Endothelial cell (in vitro differentiated cells): ENCODE results near the gene ERCC6. TPM values are rescaled to one million over a fixed set of nuclear protein-coding genes. Genes with fewer than 3 reads are reported as not detected.

ENCODE experiments used
- DNase-seq: peaks from one replicate; pipeline ENCODE4 v3.0.0; 2021; ENCODE audit warnings: low spot score
- H3K27ac Mint-ChIP-seq: one replicate; pipeline ENCODE4 v1.8.0; 2021; ENCODE audit warnings: mixed read lengths, inconsistent platforms; ENCODE audit not compliant: unreplicated experiment
- H3K27me3 Mint-ChIP-seq: one replicate; pipeline ENCODE4 v1.8.0; 2021; ENCODE audit warnings: mild to moderate bottlenecking, moderate library complexity, mixed read lengths, inconsistent platforms; ENCODE audit not compliant: unreplicated experiment
- H3K36me3 Mint-ChIP-seq: one replicate; pipeline ENCODE4 v1.8.0; 2021; ENCODE audit warnings: mild to moderate bottlenecking, low read depth, mixed read lengths, inconsistent platforms; ENCODE audit not compliant: unreplicated experiment
- H3K4me1 Mint-ChIP-seq: one replicate; pipeline ENCODE4 v1.8.0; 2021; ENCODE audit warnings: mild to moderate bottlenecking, mixed read lengths, inconsistent platforms; ENCODE audit not compliant: unreplicated experiment
- H3K4me3 Mint-ChIP-seq: one replicate; pipeline ENCODE4 v1.8.0; 2021; ENCODE audit warnings: mild to moderate bottlenecking, mixed read lengths, inconsistent platforms; ENCODE audit not compliant: unreplicated experiment
- H3K9me3 Mint-ChIP-seq: one replicate; pipeline ENCODE4 v1.8.0; 2021; ENCODE audit warnings: mixed read lengths, inconsistent platforms; ENCODE audit not compliant: unreplicated experiment
- total RNA-seq: library from RNA; stranded (reverse); fragmentation: NEBNext Ultra II Directional; extraction: Animal tissue kit (Norgen Biotek cat#: 25700); gene quantifications from one replicate; pipeline ENCODE4 v1.2.1, GENCODE V29; 2021; ENCODE audit not compliant: unreplicated experiment
- TF ChIP-seq, protein P1 (sequence below): fragments of 200-600 bp; sonication (generic); IDR thresholded peaks from one replicate; pipeline ENCODE4 v1.5.0; 2021; ENCODE audit warnings: antibody characterized with exemption; ENCODE audit not compliant: unreplicated experiment

The ERCC6 gene
- total RNA-seq, 1 donor from 2014 or later, result 25.8 TPM

- TF ChIP-seq, protein P1, sequence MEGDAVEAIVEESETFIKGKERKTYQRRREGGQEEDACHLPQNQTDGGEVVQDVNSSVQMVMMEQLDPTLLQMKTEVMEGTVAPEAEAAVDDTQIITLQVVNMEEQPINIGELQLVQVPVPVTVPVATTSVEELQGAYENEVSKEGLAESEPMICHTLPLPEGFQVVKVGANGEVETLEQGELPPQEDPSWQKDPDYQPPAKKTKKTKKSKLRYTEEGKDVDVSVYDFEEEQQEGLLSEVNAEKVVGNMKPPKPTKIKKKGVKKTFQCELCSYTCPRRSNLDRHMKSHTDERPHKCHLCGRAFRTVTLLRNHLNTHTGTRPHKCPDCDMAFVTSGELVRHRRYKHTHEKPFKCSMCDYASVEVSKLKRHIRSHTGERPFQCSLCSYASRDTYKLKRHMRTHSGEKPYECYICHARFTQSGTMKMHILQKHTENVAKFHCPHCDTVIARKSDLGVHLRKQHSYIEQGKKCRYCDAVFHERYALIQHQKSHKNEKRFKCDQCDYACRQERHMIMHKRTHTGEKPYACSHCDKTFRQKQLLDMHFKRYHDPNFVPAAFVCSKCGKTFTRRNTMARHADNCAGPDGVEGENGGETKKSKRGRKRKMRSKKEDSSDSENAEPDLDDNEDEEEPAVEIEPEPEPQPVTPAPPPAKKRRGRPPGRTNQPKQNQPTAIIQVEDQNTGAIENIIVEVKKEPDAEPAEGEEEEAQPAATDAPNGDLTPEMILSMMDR, result no peak
- Mint-ChIP-seq H3K36me3 (peaks cover 5% of the 10 kb centered on the region), H3K4me1 (peaks cover 2% of the 10 kb centered on the region), H3K27me3 (peaks cover 1% of the 10 kb centered on the region), H3K4me3 (no peak overlapping the region), H3K27ac (no peak overlapping the region), H3K9me3 (no peaks in the 10 kb centered on the region)
- no peak for DNase-seq
Measured at GRCh38 chr10:49526619-49527018, 12.3 kb downstream of the ERCC6 start.

GRCh38 chr10:49524496-49524895 lies 14.4 kb downstream of the ERCC6 start:
- TF ChIP-seq, protein P1, result no peak
- no peak for DNase-seq
- Mint-ChIP-seq H3K9me3 (no peaks in the 10 kb centered on the region), H3K36me3 (peaks cover 12% of the 10 kb centered on the region), H3K27me3 (peaks cover 1% of the 10 kb centered on the region), H3K4me3 (no peak overlapping the region), H3K27ac (no peak overlapping the region), H3K4me1 (no peaks in the 10 kb centered on the region)

- Mint-ChIP-seq H3K36me3 (peaks cover 12% of the 10 kb centered on the region), H3K27me3 (peaks cover under 1% of the 10 kb centered on the region), H3K9me3 (no peaks in the 10 kb centered on the region)
Measured at GRCh38 chr10:49523301-49523700, 15.6 kb downstream of the ERCC6 start.

DNA sequence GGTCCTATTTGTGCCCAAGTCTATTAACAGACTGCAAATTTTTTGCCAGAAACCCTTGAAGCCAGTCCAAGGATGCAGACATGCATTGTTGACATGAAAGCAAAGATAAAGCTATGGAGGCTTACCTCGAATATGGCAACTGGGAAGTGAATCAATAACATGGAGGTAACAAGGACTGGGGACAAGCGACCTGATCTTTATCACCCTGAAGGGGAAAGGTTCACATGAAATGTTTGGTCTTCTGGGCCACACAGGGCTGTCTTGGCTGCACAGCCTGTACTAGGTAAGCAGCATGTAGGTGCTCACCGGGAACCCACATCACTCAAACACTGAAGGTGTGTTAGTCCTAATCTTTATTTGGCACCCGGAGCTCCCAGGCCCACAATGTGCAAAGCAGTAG lies 17.9 kb downstream of the ERCC6 start:
- H3K9me3 Mint-ChIP-seq, result no peaks in the 10 kb centered on the region
- no peaks in the 10 kb centered on the region for H3K4me1 Mint-ChIP-seq
- TF ChIP-seq, protein P1, result no peak
- DNase-seq, result no peak
- H3K36me3 Mint-ChIP-seq, result peaks cover 12% of the 10 kb centered on the region
- no peak overlapping the region for H3K4me3 Mint-ChIP-seq
- H3K27me3 Mint-ChIP-seq, result no peaks in the 10 kb centered on the region
- no peak overlapping the region for H3K27ac Mint-ChIP-seq

More at GRCh38 chr10:49523301-49523700, 15.6 kb downstream of the ERCC6 start:
- DNase-seq, result no peak
- no peaks in the 10 kb centered on the region for H3K4me1 Mint-ChIP-seq
- no peak overlapping the region for H3K4me3 Mint-ChIP-seq
- TF ChIP-seq, protein P1, result no peak
- H3K27ac Mint-ChIP-seq, result no peak overlapping the region

- no peaks in the 10 kb centered on the region for H3K4me1 Mint-ChIP-seq
- no peaks in the 10 kb centered on the region for H3K27me3 Mint-ChIP-seq
- H3K4me3 Mint-ChIP-seq, result no peak overlapping the region
- no peak for DNase-seq
- peaks cover 7% of the 10 kb centered on the region for H3K36me3 Mint-ChIP-seq
- no peaks in the 10 kb centered on the region for H3K9me3 Mint-ChIP-seq
- H3K27ac Mint-ChIP-seq, result no peak overlapping the region
- TF ChIP-seq, protein P1, result no peak
Measured at GRCh38 chr10:49520122-49520775, 18.7 kb downstream of the ERCC6 start.
